GM18870 (cell line): ENCODE measurements around the gene TP53TG3C.
"Not testable (repeated sequence)": the region's sequence is repeated elsewhere in the genome, so short reads cannot be mapped to it uniquely, and the experiment has no call there.

Source experiments
- ATAC-seq: cut with Tn5 transposase; IDR thresholded peaks from one replicate; pipeline ENCODE4 v1.9.1; 2021; ENCODE audit warnings: moderate library complexity; ENCODE audit not compliant: unreplicated experiment

The TP53TG3C gene, protein sequence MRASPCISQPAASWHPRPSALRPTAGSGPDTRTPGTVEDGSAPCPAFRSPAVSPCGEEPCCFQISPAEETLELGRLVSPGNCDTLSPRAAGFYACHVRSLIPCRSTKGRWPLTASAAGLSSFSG

GRCh38 chr16:33193926-33194325 lies at the start of gene TP53TG3C:
TSS of gene TP53TG3C (plus strand) at chr16:33194226. CDS start at chr16:33194294, 68 bp downstream.
- ATAC-seq = not testable (repeated sequence)
